Fibroblast of lung (primary cell): ENCODE measurements around the gene PARP8. TPM values are rescaled to one million over a fixed set of nuclear protein-coding genes. Genes with fewer than 3 reads are reported as not detected.

Source experiments
- DNase-seq, 2 donors: peaks; one replicate each; pipeline versions ENCODE4 v3.0.0 to v3.0.0-alpha.2; 2010; ENCODE audit warnings: low read depth in 2 of 2
- H2AFZ ChIP-seq: 2 replicates; pipeline ENCODE4 v1.5.1; 2012; ENCODE audit warnings: low read length, control low read depth, inconsistent platforms
- H3K27ac ChIP-seq: 2 replicates; pipeline ENCODE4 v1.5.1; 2011; ENCODE audit warnings: low read length, control low read depth; ENCODE audit not compliant: insufficient read depth
- H3K27me3 ChIP-seq: 2 replicates; pipeline ENCODE4 v1.5.1; 2011; ENCODE audit warnings: mild to moderate bottlenecking, low read length; ENCODE audit not compliant: control insufficient read depth, insufficient read depth
- H3K36me3 ChIP-seq: 2 replicates; pipeline ENCODE4 v1.5.1; 2011; ENCODE audit warnings: low read length; ENCODE audit not compliant: control insufficient read depth, insufficient read depth
- H3K4me1 ChIP-seq: 2 replicates; pipeline ENCODE4 v1.5.1; 2011; ENCODE audit warnings: low read length; ENCODE audit not compliant: control insufficient read depth, insufficient read depth; ENCODE audit errors: extremely low read depth
- H3K4me2 ChIP-seq: 2 replicates; pipeline ENCODE4 v1.5.1; 2011; ENCODE audit warnings: low read length, control low read depth; ENCODE audit not compliant: insufficient read depth; ENCODE audit errors: extremely low read depth
- H3K4me3 ChIP-seq, 4 experiments: fragments of 200-600 bp in 1 of 4; sonication (generic) in 1 of 4; replicated peaks in 1 of 4; 2 replicates each; pipeline ENCODE4 v1.5.1; 2011 to 2016; ENCODE audit warnings: low read length in 4 of 4, low read depth in 3 of 4, mild to moderate bottlenecking in 3 of 4, control low read depth in 2 of 4, inconsistent platforms in 1 of 4, mixed read lengths in 1 of 4; ENCODE audit not compliant: insufficient read depth in 1 of 4; ENCODE audit errors: control extremely low read depth in 1 of 4
- H3K79me2 ChIP-seq: 2 replicates; pipeline ENCODE4 v1.5.1; 2012; ENCODE audit warnings: mild to moderate bottlenecking, low read length, inconsistent platforms; ENCODE audit not compliant: control insufficient read depth, insufficient read depth
- H3K9ac ChIP-seq: 2 replicates; pipeline ENCODE4 v1.5.1; 2011; ENCODE audit warnings: mild to moderate bottlenecking, low read length, control low read depth; ENCODE audit not compliant: insufficient read depth
- H3K9me3 ChIP-seq: 2 replicates; pipeline ENCODE4 v1.5.1; 2012; ENCODE audit warnings: low read depth, low read length; ENCODE audit not compliant: control insufficient read depth, insufficient read depth
- H4K20me1 ChIP-seq: 2 replicates; pipeline ENCODE4 v1.5.1; 2011; ENCODE audit warnings: low read length; ENCODE audit not compliant: control insufficient read depth, insufficient read depth; ENCODE audit errors: extremely low read depth
- CTCF ChIP-seq, 2 donors: IDR thresholded peaks in 1 of 2; conservative IDR thresholded peaks in 1 of 2; 1 replicate in 1 of 2; 2 replicates in 1 of 2; pipeline ENCODE4 v1.5.1; 2011 to 2012; ENCODE audit warnings: low read length in 2 of 2, control low read depth in 1 of 2, inconsistent platforms in 1 of 2, low read depth in 1 of 2, mild to moderate bottlenecking in 1 of 2
- EZH2 ChIP-seq: IDR thresholded peaks from 2 replicates; pipeline ENCODE4 v1.5.1; 2012; ENCODE audit warnings: low read length, control low read depth, mild to moderate bottlenecking; ENCODE audit errors: missing control alignments
- polyA plus RNA-seq, 2 donors: library from polyadenylated mRNA; depleted of rRNA in 1 of 2; stranded (reverse) in 1 of 2; unstranded in 1 of 2; fragments of >200 nt; gene quantifications; 2 replicates each; pipeline ENCODE4 v1.2.1, GENCODE V29; 2011 to 2012; ENCODE audit warnings: missing spikeins in 1 of 2
- total RNA-seq: library from RNA; depleted of rRNA; stranded (reverse); fragments of >200 nt; gene quantifications from 2 replicates; pipeline ENCODE4 v1.2.1, GENCODE V29; 2014

PARP8 gene
- total and polyA plus RNA-seq, 2 donors (not counting 1 experiment from before 2014, with no cell fraction given) = 13.8 to 24.6 TPM

GRCh38 chr5:50699737-50700136 is 33.3 kb downstream of the PARP8 start:
- Histone ChIP-seq H3K9ac (no peak overlapping the region), H2AFZ (no peak overlapping the region), H3K79me2 (no peaks in the 10 kb centered on the region), H3K4me2 (no peak overlapping the region), H3K4me3 (no peak overlapping the region), H3K36me3 (no peaks in the 10 kb centered on the region), H3K27ac (no peak overlapping the region), H3K4me1 (no peaks in the 10 kb centered on the region), H3K9me3 (no peaks in the 10 kb centered on the region), H4K20me1 (no peaks in the 10 kb centered on the region), H3K27me3 (no peaks in the 10 kb centered on the region)
- no peak for TF ChIP-seq EZH2
- TF ChIP-seq CTCF (conservative IDR thresholded peaks at IDR 0.05 in 1 of 2, IDR thresholded peaks at IDR 0.05 in 1 of 2; ENCODE audit: low read depth in 1 of 2, low read length in 2 of 2) = no peak
- DNase-seq = no peak

DNA sequence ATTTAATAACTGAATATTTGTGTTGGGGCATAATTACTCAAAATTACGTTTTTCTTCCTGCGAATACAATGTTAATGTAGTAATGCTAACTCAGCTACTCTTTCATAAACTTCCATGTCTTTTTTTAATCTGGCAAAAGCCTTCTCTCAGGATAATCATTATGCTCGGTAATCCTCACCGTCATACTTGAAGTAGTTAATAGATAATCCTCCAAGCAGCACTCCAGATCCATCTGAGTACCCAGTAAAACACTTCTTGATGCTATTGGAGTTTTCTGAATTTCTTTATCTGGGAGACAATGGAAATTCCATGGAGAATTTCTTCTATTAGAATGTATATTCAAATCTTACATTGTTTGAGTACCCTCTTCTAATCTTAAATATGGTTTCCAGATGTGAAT is 34.3 kb downstream of the PARP8 start:
- H3K36me3 ChIP-seq = no peaks in the 10 kb centered on the region
- DNase-seq = no peak
- no peaks in the 10 kb centered on the region for H4K20me1 ChIP-seq
- no peak overlapping the region for H3K9ac ChIP-seq
- no peak overlapping the region for H2AFZ ChIP-seq
- no peak overlapping the region for H3K27ac ChIP-seq
- no peaks in the 10 kb centered on the region for H3K79me2 ChIP-seq
- no peak overlapping the region for H3K4me3 ChIP-seq
- H3K4me1 ChIP-seq = no peaks in the 10 kb centered on the region
- H3K27me3 ChIP-seq = no peaks in the 10 kb centered on the region
- no peak overlapping the region for H3K4me2 ChIP-seq
- no peaks in the 10 kb centered on the region for H3K9me3 ChIP-seq
- TF ChIP-seq CTCF (conservative IDR thresholded peaks at IDR 0.05 in 1 of 2, IDR thresholded peaks at IDR 0.05 in 1 of 2; ENCODE audit: low read depth in 1 of 2, low read length in 2 of 2) (no peak), EZH2 (no peak)

DNA sequence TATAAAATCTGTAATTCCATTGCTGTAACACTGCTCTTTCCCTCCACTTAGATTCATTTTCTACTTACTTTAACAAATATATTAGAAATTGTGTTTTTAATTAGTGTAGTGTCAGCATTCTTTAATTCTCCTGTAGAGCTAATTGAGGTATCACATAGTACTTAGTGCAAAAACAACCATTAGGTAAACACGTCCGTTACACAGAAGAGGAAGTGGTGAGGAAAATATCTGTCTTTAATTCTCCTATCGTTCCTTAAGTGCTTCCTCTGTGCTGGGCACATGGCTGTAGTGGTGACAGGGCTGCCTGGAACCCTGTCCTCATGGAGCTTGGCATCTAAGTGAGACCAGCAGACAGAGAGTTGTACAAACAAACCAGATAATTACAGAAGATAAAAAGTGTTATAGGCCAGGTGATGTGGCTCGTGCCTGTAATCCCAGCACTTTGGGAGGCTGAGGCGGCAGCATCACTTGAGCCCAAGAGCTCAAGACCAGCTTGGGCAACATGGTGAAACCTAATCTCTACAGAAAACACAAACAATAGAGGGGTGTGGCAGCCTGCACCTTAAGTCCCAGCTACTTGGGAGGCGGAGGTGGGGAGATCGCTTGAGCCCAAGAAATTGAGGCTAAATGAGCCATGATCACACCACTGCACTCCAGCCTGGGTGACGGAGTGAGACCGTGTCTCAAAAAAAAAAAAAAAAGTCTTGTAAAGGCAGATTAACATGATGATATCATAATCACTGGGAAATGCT is 36.4 kb downstream of the PARP8 start:
- DNase-seq = no peak
- TF ChIP-seq CTCF (conservative IDR thresholded peaks at IDR 0.05 in 1 of 2, IDR thresholded peaks at IDR 0.05 in 1 of 2; ENCODE audit: low read depth in 1 of 2, low read length in 2 of 2) (no peak), EZH2 (no peak)
- no peak overlapping the region for H3K9ac ChIP-seq
- H2AFZ ChIP-seq = no peak overlapping the region
- H3K79me2 ChIP-seq = no peaks in the 10 kb centered on the region
- H3K9me3 ChIP-seq = no peaks in the 10 kb centered on the region
- no peaks in the 10 kb centered on the region for H3K4me1 ChIP-seq
- H3K27me3 ChIP-seq = no peaks in the 10 kb centered on the region
- no peak overlapping the region for H3K27ac ChIP-seq
- no peaks in the 10 kb centered on the region for H4K20me1 ChIP-seq
- H3K4me3 ChIP-seq = no peak overlapping the region
- no peak overlapping the region for H3K4me2 ChIP-seq
- H3K36me3 ChIP-seq = no peaks in the 10 kb centered on the region
